GM12892 (cell line): ENCODE measurements around the gene PHLDB3.
"Not testable (repeated sequence)": the region's sequence is repeated elsewhere in the genome, so short reads cannot be mapped to it uniquely, and the experiment has no call there.

ENCODE experiments used
- DNase-seq: peaks from one replicate; pipeline ENCODE4 v3.0.0; 2011; ENCODE audit not compliant: insufficient read length
- FAIRE-seq: peaks from 2 replicates; lab custom pipeline; 2011; peaks lifted over from hg19 to GRCh38; lab: Jason Lieb, UNC
- POLR2A ChIP-seq: IDR thresholded peaks from 2 replicates; pipeline ENCODE4 v1.6.1; 2011; ENCODE audit warnings: low read depth, low read length, control low read depth
- POLR2AphosphoS5 ChIP-seq: IDR thresholded peaks from 2 replicates; pipeline ENCODE4 v1.6.1; 2011; ENCODE audit warnings: low read depth, low read length, control low read depth
- TAF1 ChIP-seq: IDR thresholded peaks from 2 replicates; pipeline ENCODE4 v1.6.1; 2011; ENCODE audit warnings: low read depth, mild to moderate bottlenecking, control low read depth, low read length, borderline replicate concordance

PHLDB3 gene

GRCh38 chr19:43525836-43526771 lies 21.6 kb upstream of the PHLDB3 start:
- peak; percentile 5 for FAIRE-seq
- TF ChIP-seq POLR2AphosphoS5 (no peak), POLR2A (no peak), TAF1 (no peak)
- DNase-seq = no peak

GRCh38 chr19:43524922-43525835 lies 20.6 kb upstream of the PHLDB3 start:
- DNase-seq (no peak), FAIRE-seq (peak; percentile 84)
- TF ChIP-seq POLR2A (no peak), TAF1 (no peak), POLR2AphosphoS5 (no peak)

- not testable (repeated sequence) for FAIRE-seq, DNase-seq
Observed at GRCh38 chr19:43523696-43524095, 19.1 kb upstream of the PHLDB3 start.

GRCh38 chr19:43522929-43523328 lies 18.4 kb upstream of the PHLDB3 start:
- TF ChIP-seq POLR2AphosphoS5 (no peak), TAF1 (no peak), POLR2A (no peak)
- no peak for FAIRE-seq
- no peak for DNase-seq

- DNase-seq = no peak
- TF ChIP-seq TAF1 = no peak
- peak; percentile 86 for FAIRE-seq
Observed at GRCh38 chr19:43519436-43520088, 15.0 kb upstream of the PHLDB3 start.

GRCh38 chr19:43518051-43518450 lies 13.5 kb upstream of the PHLDB3 start:
- FAIRE-seq = no peak
- DNase-seq = no peak
- no peak for TF ChIP-seq TAF1

GRCh38 chr19:43512399-43512798 lies 7.9 kb upstream of the PHLDB3 start:
- not testable (repeated sequence) for FAIRE-seq, DNase-seq

GRCh38 chr19:43511324-43511723 lies 6.8 kb upstream of the PHLDB3 start:
- no peak for FAIRE-seq
- TF ChIP-seq POLR2A (no peak), POLR2AphosphoS5 (no peak), TAF1 (no peak)

GRCh38 chr19:43510713-43511112 lies 6.2 kb upstream of the PHLDB3 start:
- no peak for FAIRE-seq
- no peak for TF ChIP-seq POLR2A
- no peak for TF ChIP-seq POLR2AphosphoS5
- no peak for TF ChIP-seq TAF1
- no peak for DNase-seq

More at GRCh38 chr19:43511324-43511723, 6.8 kb upstream of the PHLDB3 start:
- DNase-seq = no peak

- TF ChIP-seq POLR2AphosphoS5 (no peak), POLR2A (no peak), TAF1 (no peak)
- DNase-seq (no peak), FAIRE-seq (no peak)
Observed at GRCh38 chr19:43507880-43508279, 3.3 kb upstream of the PHLDB3 start.

GRCh38 chr19:43506629-43507028 lies 2.1 kb upstream of the PHLDB3 start:
- FAIRE-seq = no peak
- no peak for TF ChIP-seq POLR2AphosphoS5
- no peak for TF ChIP-seq TAF1
- TF ChIP-seq POLR2A = no peak
- DNase-seq = no peak
